HUES64 (cell line): Measurements from ENCODE around the gene GLRA1.

Experiments used
- H3K27ac ChIP-seq: 2 replicates; pipeline ENCODE4 v1.7.0; 2013; ENCODE audit warnings: low read depth, low read length, inconsistent platforms
- H3K27me3 ChIP-seq: 2 replicates; pipeline ENCODE4 v1.6.1; 2013; ENCODE audit warnings: mild to moderate bottlenecking, low read length; ENCODE audit not compliant: insufficient read depth
- H3K36me3 ChIP-seq: 2 replicates; pipeline ENCODE4 v1.6.1; 2013; ENCODE audit warnings: mild to moderate bottlenecking, low read length; ENCODE audit not compliant: insufficient read depth
- H3K4me1 ChIP-seq: 2 replicates; pipeline ENCODE4 v1.6.1; 2013; ENCODE audit warnings: mild to moderate bottlenecking, low read length, moderate library complexity; ENCODE audit not compliant: insufficient read depth
- H3K4me3 ChIP-seq: 2 replicates; pipeline ENCODE4 v1.5.1; 2013; ENCODE audit warnings: mild to moderate bottlenecking, low read length, moderate library complexity
- H3K9ac ChIP-seq: 2 replicates; pipeline ENCODE4 v1.6.1; 2013; ENCODE audit warnings: mild to moderate bottlenecking, low read depth, low read length
- H3K9me3 ChIP-seq: 2 replicates; pipeline ENCODE4 v1.6.1; 2013; ENCODE audit warnings: low read depth, low read length; ENCODE audit not compliant: insufficient read depth
- WGBS: fragments of 150-250, 120-280 bp; methylation state at CpG from one replicate; pipeline ENCODE4 v1.1.7; 2013; ENCODE audit warnings: missing lambda C conversion rate; 5-methylcytosine and 5-hydroxymethylcytosine counted together

Gene GLRA1

GRCh38 chr5:151950706-151951105 is 26.1 kb upstream of the GLRA1 start:
- Histone ChIP-seq H3K36me3 (no peaks in the 10 kb centered on the region), H3K9me3 (no peaks in the 10 kb centered on the region), H3K27ac (no peak overlapping the region), H3K27me3 (no peaks in the 10 kb centered on the region; the same call in 1 of the 2 replicates), H3K9ac (no peak overlapping the region), H3K4me3 (no peak overlapping the region), H3K4me1 (no peaks in the 10 kb centered on the region)
- 93% methylated on average over 9 of the region's 9 CpGs for WGBS

DNA sequence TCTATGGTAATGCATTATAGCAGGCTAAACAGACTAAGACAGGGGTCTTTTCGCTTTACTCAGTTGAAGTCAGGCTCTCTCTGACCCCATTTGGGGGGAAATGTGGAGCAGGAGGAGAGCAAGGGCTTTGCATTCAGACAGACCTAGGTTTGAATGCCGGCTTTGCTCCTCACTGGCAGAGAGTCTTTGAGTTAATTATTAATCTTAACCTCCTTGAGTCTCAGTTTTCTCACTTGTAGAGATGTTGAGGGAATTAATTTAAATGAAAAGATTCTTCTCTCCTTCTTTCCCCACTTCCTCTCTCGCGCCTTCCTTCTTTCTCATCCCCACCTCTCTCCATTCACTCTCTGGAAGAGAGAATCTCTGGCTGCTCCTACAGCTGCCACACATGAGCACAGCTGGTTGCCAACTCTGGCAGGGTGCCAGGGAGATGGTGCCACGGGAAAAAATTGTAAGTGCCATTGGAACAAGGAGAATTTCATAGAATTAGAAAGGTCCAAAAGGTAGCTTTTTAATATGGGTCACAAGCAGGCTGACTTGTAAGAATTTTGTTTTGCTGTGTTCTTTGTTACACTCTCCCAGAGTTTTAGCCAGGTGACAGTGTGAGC is 25.2 kb upstream of the GLRA1 start:
- Histone ChIP-seq H3K4me1 (no peaks in the 10 kb centered on the region), H3K4me3 (no peak overlapping the region), H3K36me3 (no peaks in the 10 kb centered on the region), H3K27ac (no peak overlapping the region), H3K27me3 (no peaks in the 10 kb centered on the region; the same call in 1 of the 2 replicates), H3K9me3 (no peaks in the 10 kb centered on the region), H3K9ac (no peak overlapping the region)
- 84% methylated on average over 5 of the region's 5 CpGs for WGBS

DNA sequence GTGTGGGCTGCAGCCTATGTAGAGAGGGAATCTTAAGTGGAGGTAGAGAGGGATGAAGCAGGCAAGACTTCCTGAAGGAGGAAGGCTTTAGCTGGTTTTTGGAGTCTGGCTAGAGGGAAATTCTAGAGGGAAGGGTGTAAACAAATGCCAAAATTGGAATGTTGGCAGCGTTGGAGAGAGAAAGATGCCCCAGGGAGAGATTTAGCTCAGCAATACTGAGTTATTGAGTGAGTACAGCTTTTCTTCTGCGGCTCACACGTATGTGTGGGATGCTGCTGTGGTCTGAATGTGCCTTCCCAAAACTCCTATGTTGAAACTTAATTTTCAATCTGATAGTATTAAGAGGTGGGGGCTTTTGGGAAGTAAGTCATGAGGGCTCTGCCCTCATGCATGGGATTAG is 24.5 kb upstream of the GLRA1 start:
- WGBS = 83% methylated on average over 3 of the region's 3 CpGs
- Histone ChIP-seq H3K9me3 (no peaks in the 10 kb centered on the region), H3K27ac (no peak overlapping the region), H3K36me3 (no peaks in the 10 kb centered on the region), H3K4me1 (no peaks in the 10 kb centered on the region), H3K9ac (no peak overlapping the region), H3K4me3 (no peak overlapping the region), H3K27me3 (no peaks in the 10 kb centered on the region; the same call in 1 of the 2 replicates)

GRCh38 chr5:151947931-151948608 is 23.4 kb upstream of the GLRA1 start:
- 81% methylated on average over 5 of the region's 5 CpGs for WGBS
- Histone ChIP-seq H3K9me3 (no peaks in the 10 kb centered on the region), H3K4me1 (no peaks in the 10 kb centered on the region), H3K36me3 (no peaks in the 10 kb centered on the region), H3K9ac (no peak overlapping the region), H3K27me3 (no peaks in the 10 kb centered on the region; the same call in 1 of the 2 replicates), H3K27ac (no peak overlapping the region), H3K4me3 (no peak overlapping the region)

DNA sequence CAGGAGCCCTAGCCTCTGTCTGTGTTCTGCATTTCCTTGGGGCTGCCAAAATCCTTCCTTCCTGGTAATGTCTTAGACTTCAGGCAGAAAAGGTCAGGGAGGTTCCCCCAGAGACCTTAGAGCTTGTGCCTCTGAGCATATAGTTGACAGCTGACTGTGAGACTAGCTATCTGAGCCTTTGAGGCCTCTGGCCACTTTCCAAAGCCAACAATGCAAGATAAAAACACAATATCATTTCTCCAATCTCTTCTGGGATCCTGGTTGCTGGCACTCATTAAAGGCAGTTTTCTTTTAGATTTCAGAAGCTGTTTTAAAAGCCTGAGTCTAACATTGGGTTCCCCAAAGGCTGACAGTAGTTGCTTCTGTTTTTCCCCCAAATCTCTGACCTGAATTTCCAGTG is 13.2 kb upstream of the GLRA1 start:
- no peaks in the 10 kb centered on the region for H3K9me3 ChIP-seq
- H3K4me3 ChIP-seq = no peak overlapping the region
- H3K27me3 ChIP-seq = no peaks in the 10 kb centered on the region
- no peak overlapping the region for H3K27ac ChIP-seq
- H3K9ac ChIP-seq = no peak overlapping the region
- H3K4me1 ChIP-seq = no peaks in the 10 kb centered on the region
- H3K36me3 ChIP-seq = no peaks in the 10 kb centered on the region

GRCh38 chr5:151935135-151935695 is 10.6 kb upstream of the GLRA1 start:
- Histone ChIP-seq H3K9ac (no peak overlapping the region), H3K36me3 (no peaks in the 10 kb centered on the region), H3K9me3 (peaks cover 21% of the 10 kb centered on the region), H3K4me1 (no peaks in the 10 kb centered on the region), H3K27ac (no peak overlapping the region), H3K4me3 (no peak overlapping the region), H3K27me3 (no peaks in the 10 kb centered on the region)
- WGBS = 89% methylated on average over 2 of the region's 3 CpGs

- WGBS = 82% methylated on average over 1 of the region's 2 CpGs
- H3K9me3 ChIP-seq = peaks cover 21% of the 10 kb centered on the region
Measured at GRCh38 chr5:151931260-151931659, 6.6 kb upstream of the GLRA1 start.

DNA sequence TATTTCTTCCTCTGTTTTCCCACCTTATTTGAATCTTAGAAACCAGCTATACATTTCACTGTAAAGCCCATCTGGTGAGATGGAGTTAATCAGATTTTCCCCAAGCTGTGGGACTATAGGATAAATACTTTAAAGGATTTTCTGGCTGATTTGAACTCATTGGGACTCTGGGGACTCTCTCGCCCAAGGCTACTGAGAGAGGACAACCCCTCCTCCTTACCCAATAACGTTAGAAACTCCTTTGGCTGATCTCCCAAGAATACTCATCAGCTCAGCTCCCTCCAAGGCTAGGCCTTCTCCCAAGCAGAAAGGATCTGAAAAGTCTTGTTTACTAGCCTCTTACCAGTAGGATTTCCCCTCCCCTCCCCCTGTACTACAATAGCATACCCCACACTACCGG is 1.5 kb upstream of the GLRA1 start:
- H3K27me3 ChIP-seq = peaks cover 54% of the 10 kb centered on the region
- no peaks in the 10 kb centered on the region for H3K36me3 ChIP-seq
- no peak overlapping the region for H3K4me3 ChIP-seq
- H3K4me1 ChIP-seq = 0 out of 2 replicates have a peak, but pooled peaks cover 3% of the 10 kb centered on the region
- H3K9ac ChIP-seq = no peak overlapping the region
- H3K9me3 ChIP-seq = peaks cover 9% of the 10 kb centered on the region
- 60% methylated on average over 3 of the region's 3 CpGs for WGBS
- no peak overlapping the region for H3K27ac ChIP-seq

More at GRCh38 chr5:151931260-151931659, 6.6 kb upstream of the GLRA1 start:
- H3K4me3 ChIP-seq = no peak overlapping the region
- no peaks in the 10 kb centered on the region for H3K36me3 ChIP-seq
- H3K4me1 ChIP-seq = no peaks in the 10 kb centered on the region
- H3K9ac ChIP-seq = no peak overlapping the region
- peaks cover 12% of the 10 kb centered on the region for H3K27me3 ChIP-seq
- H3K27ac ChIP-seq = no peak overlapping the region

- peak overlapping the region; percentile 44 for H3K4me3 ChIP-seq
- whole genome bisulfite sequencing = 28% methylated on average over 13 of the region's 16 CpGs
- H3K36me3 ChIP-seq = no peaks in the 10 kb centered on the region
- H3K27me3 ChIP-seq = peaks cover 63% of the 10 kb centered on the region
- H3K4me1 ChIP-seq = 0 out of 2 replicates have a peak, but pooled peaks cover 3% of the 10 kb centered on the region
- H3K9ac ChIP-seq = no peak overlapping the region
- peaks cover under 1% of the 10 kb centered on the region; the same call in 1 of the 2 replicates for H3K9me3 ChIP-seq
- H3K27ac ChIP-seq = no peak overlapping the region
Measured at GRCh38 chr5:151925340-151925739, 689 bp upstream of the GLRA1 start.

DNA sequence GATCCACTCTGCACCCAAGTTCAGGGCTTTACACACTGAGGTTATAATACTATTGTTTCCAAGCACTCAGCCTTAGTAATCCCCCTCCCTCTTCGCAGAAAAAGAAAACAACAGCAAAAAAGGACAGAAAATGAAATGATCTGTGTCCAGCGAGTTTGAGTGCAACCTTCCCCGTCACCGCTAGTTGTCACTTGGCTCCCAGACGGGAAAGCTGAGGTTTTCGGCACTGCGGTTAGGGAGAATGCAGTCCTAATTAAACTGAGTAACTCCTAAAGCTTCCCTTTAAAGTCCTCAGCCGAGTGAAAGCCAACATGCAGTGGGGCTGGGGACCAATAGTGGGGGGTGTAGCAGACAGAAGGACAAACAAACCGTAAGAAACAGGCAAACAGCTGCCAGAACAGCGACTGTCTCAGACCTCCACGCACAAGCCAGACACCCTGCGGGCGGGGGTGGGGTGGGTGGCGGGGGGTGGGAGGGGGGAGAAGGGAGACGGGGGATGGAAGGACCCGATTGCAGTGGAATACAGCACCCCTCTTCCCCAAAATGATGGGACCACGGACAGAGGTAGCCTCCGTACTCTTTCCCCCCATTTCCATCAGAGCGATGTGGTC is 680 bp downstream of the GLRA1 start:
- no peak overlapping the region; the same call in 1 of the 2 replicates for H3K4me3 ChIP-seq
- no peaks in the 10 kb centered on the region for H3K36me3 ChIP-seq
- no peak overlapping the region for H3K27ac ChIP-seq
- 6% methylated on average over 12 of the region's 19 CpGs for WGBS
- 0 out of 2 replicates have a peak, but pooled peaks cover 3% of the 10 kb centered on the region for H3K4me1 ChIP-seq
- H3K9ac ChIP-seq = no peak overlapping the region
- peaks cover 77% of the 10 kb centered on the region for H3K27me3 ChIP-seq
- H3K9me3 ChIP-seq = no peaks in the 10 kb centered on the region

DNA sequence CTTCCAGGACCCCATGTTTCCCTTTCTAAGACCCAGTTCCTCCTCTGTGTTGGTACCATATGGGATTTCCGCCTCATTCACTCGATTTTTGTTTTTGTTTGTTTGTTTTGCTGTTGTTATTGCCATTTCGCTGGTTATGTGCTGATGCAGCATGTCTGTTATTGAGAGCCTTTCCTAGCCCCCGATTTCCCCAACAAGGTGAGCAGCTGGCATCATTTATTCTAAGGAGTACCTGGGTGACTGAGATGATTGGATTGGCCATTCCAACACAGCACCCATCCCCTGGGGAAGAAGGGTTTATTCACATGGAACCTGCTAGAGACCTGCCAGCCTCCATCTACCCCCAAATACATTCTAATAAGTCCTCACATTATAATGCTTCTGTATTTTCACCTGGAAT is 2.7 kb downstream of the GLRA1 start:
- 92% methylated on average over 4 of the region's 4 CpGs for WGBS
- 0 out of 2 replicates have a peak, but pooled peaks cover 8% of the 10 kb centered on the region for H3K4me1 ChIP-seq
- peaks cover 86% of the 10 kb centered on the region for H3K27me3 ChIP-seq
- H3K9me3 ChIP-seq = no peaks in the 10 kb centered on the region
- H3K36me3 ChIP-seq = no peaks in the 10 kb centered on the region
- H3K4me3 ChIP-seq = no peak overlapping the region
- no peak overlapping the region for H3K9ac ChIP-seq
- H3K27ac ChIP-seq = no peak overlapping the region
